ENCODE measurements around the gene GATM. TPM values are rescaled to one million over a fixed set of nuclear protein-coding genes. Genes with fewer than 3 reads are reported as not detected.

The GATM gene
- total RNA-seq: 10 to 100 TPM; 36.0 to 38.2 TPM

GRCh38 chr15:45378149-45378912 is at the start of gene GATM:
TSS of gene GATM (minus strand) at chr15:45378544. CDS start at chr15:45378453, 91 bp downstream.
- H3K4me3 ChIP-seq: peak within 1 kb of the TSS; percentile 53 to 55
- TF ChIP-seq CTCF (IDR thresholded peaks at IDR 0.05): peak in 1 of 2 donors; percentile 45
- no peaks in the 10 kb centered on the region for H3K27me3 ChIP-seq
- no peaks in the 10 kb centered on the region for H3K36me3 ChIP-seq
- H3K4me1 ChIP-seq: peaks cover 0 to 35% of the 10 kb centered on the region in 2 donors
- H3K27ac ChIP-seq: peak within 1 kb of the TSS; percentile 81 to 87
- H3K9me3 ChIP-seq: no peaks in the 10 kb centered on the region
- DNase-seq (ENCODE audit: low spot score): peak; percentile 82

- peaks cover 0 to 8% of the 10 kb centered on the region in 2 donors for H3K4me1 ChIP-seq
- no peak for TF ChIP-seq CTCF (IDR thresholded peaks at IDR 0.05)
- H3K27me3 ChIP-seq: no peaks in the 10 kb centered on the region
- H3K27ac ChIP-seq: no peak overlapping the region
- no peak overlapping the region for H3K4me3 ChIP-seq
- no peak for DNase-seq (ENCODE audit: low spot score)
- H3K36me3 ChIP-seq: no peaks in the 10 kb centered on the region
- H3K9me3 ChIP-seq: no peaks in the 10 kb centered on the region
Measured at GRCh38 chr15:45427085-45427484, 48.7 kb upstream of the GATM start.

GRCh38 chr15:45425135-45425534 is 46.8 kb upstream of the GATM start:
- no peak for DNase-seq (ENCODE audit: low spot score)
- Histone ChIP-seq H3K9me3 (no peaks in the 10 kb centered on the region), H3K27ac (no peak overlapping the region)

GRCh38 chr15:45424429-45424828 is 46.1 kb upstream of the GATM start:
- Histone ChIP-seq H3K36me3 (peaks cover 7% of the 10 kb centered on the region), H3K4me1 (no peaks in the 10 kb centered on the region), H3K27me3 (no peaks in the 10 kb centered on the region), H3K9me3 (no peaks in the 10 kb centered on the region), H3K4me3 (no peak overlapping the region), H3K27ac (no peak overlapping the region)
- DNase-seq (ENCODE audit: low spot score): no peak
- TF ChIP-seq CTCF (IDR thresholded peaks at IDR 0.05): no peak

More at GRCh38 chr15:45425135-45425534, 46.8 kb upstream of the GATM start:
- no peak for TF ChIP-seq CTCF (IDR thresholded peaks at IDR 0.05)
- Histone ChIP-seq H3K4me3 (no peak overlapping the region), H3K36me3 (no peaks in the 10 kb centered on the region), H3K27me3 (no peaks in the 10 kb centered on the region), H3K4me1 (peaks cover 0 to 3% of the 10 kb centered on the region in 2 donors)

- H3K4me1 ChIP-seq: no peaks in the 10 kb centered on the region
- H3K9me3 ChIP-seq: no peaks in the 10 kb centered on the region
- H3K27me3 ChIP-seq: no peaks in the 10 kb centered on the region
- no peak for TF ChIP-seq CTCF (IDR thresholded peaks at IDR 0.05)
- H3K27ac ChIP-seq: no peak overlapping the region
- no peak for DNase-seq (ENCODE audit: low spot score)
- H3K4me3 ChIP-seq: no peak overlapping the region
- H3K36me3 ChIP-seq: peaks cover 71% of the 10 kb centered on the region
Measured at GRCh38 chr15:45417303-45417950, 39.1 kb upstream of the GATM start.
